NCI-H524 treated with DMSO at 0.1 percent for 48 hours (cell line): ENCODE data around the gene ZSWIM1.
A peak's percentile ranks its signal among the peaks of the same experiment; 100 is the strongest.

Experiments
- DNase-seq: peaks from one replicate; lab custom pipeline; 2025; lab: John Stamatoyannopoulos, UW

Gene ZSWIM1

DNA sequence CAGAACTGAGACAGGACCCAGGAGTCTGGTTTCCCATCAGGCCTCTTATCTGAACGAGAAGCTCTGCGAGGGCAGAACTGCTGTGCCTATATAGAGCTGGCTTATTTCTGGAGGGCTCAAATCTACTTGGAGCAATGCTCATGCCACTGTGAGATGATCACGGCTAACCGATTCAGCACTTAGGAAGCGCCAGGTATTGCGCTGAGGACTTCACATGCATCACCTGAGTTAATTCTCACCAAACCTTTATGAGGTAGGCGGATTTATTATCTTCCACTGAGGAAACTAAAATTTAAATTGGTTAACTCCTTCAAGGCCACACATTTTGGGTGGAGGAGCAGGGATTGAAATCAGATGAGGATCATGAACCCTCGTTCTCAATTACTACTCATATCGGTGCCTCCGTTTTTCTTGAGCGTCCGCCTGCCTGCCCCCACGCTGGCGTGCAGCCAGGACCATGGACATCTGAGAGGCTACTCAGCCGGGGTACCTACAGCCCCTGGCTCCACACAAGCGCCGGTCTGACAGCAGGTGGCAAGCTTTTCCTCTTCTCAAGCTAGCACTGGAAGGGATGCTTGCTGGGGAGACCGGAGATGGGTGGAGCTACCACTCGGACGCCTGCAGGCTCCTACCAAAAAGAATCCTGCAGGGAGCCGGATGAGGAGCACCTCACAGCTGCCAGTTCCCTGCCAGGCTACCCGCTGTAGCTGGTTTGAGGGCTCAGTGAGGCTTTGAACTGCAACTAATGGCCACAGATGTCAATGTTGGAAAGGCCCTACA, 52.4 kb downstream of the ZSWIM1 start:
- DNase-seq: peak; percentile 71

DNA sequence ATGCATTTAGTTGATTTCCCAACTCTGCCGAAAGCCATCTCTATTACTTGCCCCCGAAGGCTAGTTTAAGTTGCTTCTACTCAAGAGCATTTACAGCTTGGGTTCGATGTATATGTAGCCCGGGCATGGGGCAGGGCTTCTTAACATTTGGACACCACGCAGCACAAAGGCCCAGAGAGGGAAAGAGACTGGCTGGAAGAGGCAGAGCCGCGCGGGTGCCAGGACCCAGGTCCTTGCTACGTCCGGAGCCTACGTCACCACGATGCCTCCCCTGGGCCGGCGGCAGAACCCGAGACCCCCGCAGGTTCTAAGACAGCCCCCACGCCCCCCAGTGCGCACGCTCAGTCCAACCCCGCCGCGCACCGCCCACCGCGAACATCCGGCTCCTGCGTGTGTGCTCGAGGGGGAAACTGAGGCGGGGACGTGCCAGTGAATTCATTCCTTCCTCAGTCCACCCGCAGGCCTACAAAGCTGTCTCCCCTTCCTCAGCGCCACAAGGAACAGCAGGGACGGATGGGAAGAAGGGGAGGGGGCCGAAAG, 53.1 kb downstream of the ZSWIM1 start:
- no peak for DNase-seq
